Measurements from ENCODE around the gene UTF1. TPM values are rescaled to one million over a fixed set of nuclear protein-coding genes. Genes with fewer than 3 reads are reported as not detected.

The UTF1 gene
- total RNA-seq, 3 donors from 2014 or later: not detected

DNA sequence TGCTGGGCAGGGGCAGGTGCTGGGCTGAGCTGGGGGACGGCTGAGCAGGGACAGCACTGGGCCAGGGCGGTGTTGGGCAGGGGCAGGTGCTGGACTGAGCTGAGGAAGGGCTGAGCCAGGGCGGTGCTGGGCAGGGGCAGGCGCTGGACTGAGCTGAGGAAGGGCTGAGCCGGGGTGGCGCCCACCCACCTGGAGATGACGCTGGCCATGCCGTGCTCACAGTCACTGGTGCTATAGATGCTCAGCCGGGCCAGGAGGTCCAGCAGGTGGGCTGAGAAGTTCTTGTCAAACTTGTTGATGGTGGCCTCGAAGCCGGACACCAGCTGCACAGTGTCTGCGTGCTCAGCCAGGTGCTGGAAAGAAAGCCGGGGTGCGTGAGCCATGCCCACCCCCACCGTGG is 51.1 kb downstream of the UTF1 start:
- ATAC-seq: no peak
- Histone ChIP-seq H3K36me3 (ENCODE audit: low read depth) (peaks cover 19% of the 10 kb centered on the region), H3K9me3 (no peaks in the 10 kb centered on the region), H3K4me3 (no peak overlapping the region), H3K4me1 (ENCODE audit: low read depth) (peaks cover 8% of the 10 kb centered on the region)
- no peak for DNase-seq
- no peak for TF ChIP-seq CTCF (IDR thresholded peaks at IDR 0.05)
- intact Hi-C loops (cut with DNase I, micrococcal nuclease): no loop called here

Small RNA genes lying within 50 kb of the gene (microRNA-seq; reads per million reads assigned to microRNA genes)
- gene MIR202: 0.70 reads per million

Other genes starting within 250 kb of the UTF1 start
- gene ADGRA1, start 142.3 kb upstream of the UTF1 start, total RNA-seq: under 1 TPM in 1 of 3 donors, not detected in 2; 0.10 TPM
- gene KNDC1, start 70.0 kb upstream of the UTF1 start, total RNA-seq: under 1 TPM; 0.14 to 0.60 (median 0.32) TPM
- 1 to 10 TPM in 1 of 3 donors, under 1 TPM in 2; 0.09 to 1.2 (median 0.36) TPM for gene VENTX, start 7.6 kb downstream of the UTF1 start, total RNA-seq
- gene ADAM8, start 46.7 kb downstream of the UTF1 start, total RNA-seq: 1 to 10 TPM; 4.8 to 7.0 (median 5.2) TPM
- 10 to 100 TPM; 48.1 to 63.4 (median 58.8) TPM for gene TUBGCP2, start 78.7 kb downstream of the UTF1 start, total RNA-seq
- gene ZNF511, start 78.7 kb downstream of the UTF1 start, total RNA-seq: 10 to 100 TPM; 39.1 to 54.0 (median 42.7) TPM
- gene CALY, start 106.7 kb downstream of the UTF1 start, total RNA-seq: 1 to 10 TPM in 2 of 3 donors, not detected in 1; 1.1 to 7.5 TPM
- 100 to 1,000 TPM in 2 of 3 donors, 10 to 100 TPM in 1; 69.0 to 215 (median 106) TPM for gene PRAP1, start 117.2 kb downstream of the UTF1 start, total RNA-seq
- 10 to 100 TPM; 13.5 to 22.2 (median 18.8) TPM for gene FUOM, start 127.8 kb downstream of the UTF1 start, total RNA-seq
- gene ECHS1, start 143.1 kb downstream of the UTF1 start, total RNA-seq: 100 to 1,000 TPM in 2 of 3 donors, 10 to 100 TPM in 1; 97.7 to 180 (median 151) TPM
- gene PAOX, start 149.0 kb downstream of the UTF1 start, total RNA-seq: 1 to 10 TPM; 7.5 to 9.3 (median 8.3) TPM
- gene MTG1, start 163.9 kb downstream of the UTF1 start, total RNA-seq: 10 to 100 TPM; 43.6 to 52.7 (median 45.6) TPM
- gene SPRN, start 194.4 kb downstream of the UTF1 start, total RNA-seq: under 1 TPM in 1 of 3 donors, not detected in 2; 0.25 TPM
- gene SCART1, start 223.7 kb downstream of the UTF1 start, total RNA-seq: 1 to 10 TPM; 2.5 to 4.8 (median 3.7) TPM